Upper lobe of left lung (tissue), 6 donors: ENCODE results near the gene DDX24. TPM values are rescaled to one million over a fixed set of nuclear protein-coding genes. Genes with fewer than 3 reads are reported as not detected.

ENCODE experiments used
- ATAC-seq, 2 donors: fragments of 200-7000 bp; cut with Tn5 transposase; one replicate each; pipeline ENCODE4 v1.9.1; 2022; ENCODE audit warnings: mild to moderate bottlenecking in 2 of 2, moderate library complexity in 2 of 2; ENCODE audit not compliant: low FRiP score in 2 of 2
- DNase-seq, 2 donors: peaks; one replicate each; pipeline ENCODE4 v3.0.0-alpha.2; 2019 to 2020
- H3K27ac ChIP-seq, 4 donors: fragments of 200-600 bp; sonication (generic); one replicate each; pipeline ENCODE4 v1.5.1; 2016 to 2019
- H3K27me3 ChIP-seq, 4 donors: fragments of 200-600 bp; sonication (generic); one replicate each; pipeline ENCODE4 v1.5.1; 2017 to 2019
- H3K36me3 ChIP-seq, 4 donors: fragments of 200-600 bp; sonication (generic); one replicate each; pipeline ENCODE4 v1.5.1; 2016 to 2019
- H3K4me1 ChIP-seq, 4 donors: fragments of 200-600 bp; sonication (generic); one replicate each; pipeline ENCODE4 v1.5.1; 2018 to 2019
- H3K4me3 ChIP-seq, 4 donors: fragments of 200-600 bp; sonication (generic); one replicate each; pipeline ENCODE4 v1.5.1; 2017 to 2019; ENCODE audit warnings: mild to moderate bottlenecking in 2 of 4, moderate library complexity in 1 of 4
- H3K9me3 ChIP-seq, 4 donors: fragments of 200-600 bp; sonication (generic); one replicate each; pipeline ENCODE4 v1.5.1; 2018 to 2019
- CTCF ChIP-seq, 6 experiments: fragments of 450-650 bp in 4 of 6; fragments of 200-600 bp in 2 of 6; sonication (generic) in 2 of 6; IDR thresholded peaks; one replicate each; pipeline ENCODE4 v1.5.1; 2016 to 2019; ENCODE audit warnings: antibody characterized with exemption in 6 of 6
- EP300 ChIP-seq, 4 donors: sonication (generic); formaldehyde crosslinking; IDR thresholded peaks; one replicate each; pipeline ENCODE4 v1.5.1; 2017; ENCODE audit warnings: antibody characterized with exemption in 4 of 4, control low read depth in 2 of 4
- POLR2A ChIP-seq, 4 donors: fragments of 450-650 bp; IDR thresholded peaks; one replicate each; pipeline ENCODE4 v1.5.1; 2016 to 2017; ENCODE audit warnings: antibody characterized with exemption in 4 of 4, mild to moderate bottlenecking in 2 of 4
- POLR2AphosphoS5 ChIP-seq, 2 donors: sonication (generic); formaldehyde crosslinking; IDR thresholded peaks; one replicate each; pipeline ENCODE4 v1.5.1; 2017; ENCODE audit warnings: antibody characterized with exemption in 2 of 2
- WGBS, 2 donors: methylation state at CpG; one replicate each; pipeline ENCODE4 v1.1.5; 2017 to 2018; 5-methylcytosine and 5-hydroxymethylcytosine counted together
- total RNA-seq, 6 donors: library from RNA; depleted of rRNA in 4 of 6; stranded (reverse); fragments of >200 nt in 4 of 6; gene quantifications; one replicate each; pipeline versions ENCODE4 v1.1.0 to v1.2.1, GENCODE V29; 2016 to 2021
- donor health status: DM: no; HTN: no; CAD: no; lungs with moderate emphysema.
- donor health status: DM: no; HTN: yes; CAD: no; lungs with severe emphysema.

DDX24 gene
- total RNA-seq, 6 donors from 2014 or later = 124 to 189 (median 154) TPM

GRCh38 chr14:94047581-94047980 is 33.4 kb downstream of the DDX24 start:
- Histone ChIP-seq H3K27me3 (no peaks in the 10 kb centered on the region), H3K4me3 (no peak overlapping the region), H3K27ac (no peak overlapping the region), H3K36me3 (peaks cover 30 to 90% (median 82%) of the 10 kb centered on the region in 4 donors), H3K9me3 (no peaks in the 10 kb centered on the region), H3K4me1 (peaks cover 3 to 12% (median 5%) of the 10 kb centered on the region in 4 donors)
- ATAC-seq = no peak
- WGBS, 2 donors = 90 to 100% methylated on average over 2 to 3 of the region's 3 CpGs
- TF ChIP-seq POLR2A (IDR thresholded peaks at IDR 0.05) (no peak), EP300 (IDR thresholded peaks at IDR 0.05) (no peak), CTCF (IDR thresholded peaks at IDR 0.05) (no peak), POLR2AphosphoS5 (IDR thresholded peaks at IDR 0.05) (no peak)
- DNase-seq = no peak

GRCh38 chr14:94046696-94047250 is 34.2 kb downstream of the DDX24 start:
- DNase-seq (no peak), ATAC-seq (no peak)
- Histone ChIP-seq H3K4me1 (peaks cover 6 to 20% (median 9%) of the 10 kb centered on the region in 4 donors), H3K36me3 (peaks cover 28 to 82% (median 74%) of the 10 kb centered on the region in 4 donors), H3K27me3 (no peaks in the 10 kb centered on the region), H3K4me3 (no peak overlapping the region), H3K9me3 (no peaks in the 10 kb centered on the region), H3K27ac (no peak overlapping the region)
- WGBS, 2 donors = 80 to 89% methylated on average over 6 to 7 of the region's 7 CpGs
- TF ChIP-seq CTCF (IDR thresholded peaks at IDR 0.05) = no peak

GRCh38 chr14:94045563-94046345 is 35.2 kb downstream of the DDX24 start:
- H3K36me3 ChIP-seq = peaks cover 20 to 72% (median 64%) of the 10 kb centered on the region in 4 donors
- H3K27ac ChIP-seq = no peak overlapping the region
- ATAC-seq (no peak), DNase-seq (no peak)
- 92 to 94% methylated on average over 14 to 19 of the region's 19 CpGs for WGBS, 2 donors
- H3K4me1 ChIP-seq = peaks cover 6 to 20% (median 12%) of the 10 kb centered on the region in 4 donors
- no peak for TF ChIP-seq POLR2A (IDR thresholded peaks at IDR 0.05)
- no peak for TF ChIP-seq CTCF (IDR thresholded peaks at IDR 0.05)
- no peak for TF ChIP-seq POLR2AphosphoS5 (IDR thresholded peaks at IDR 0.05)
- no peak for TF ChIP-seq EP300 (IDR thresholded peaks at IDR 0.05)
- H3K27me3 ChIP-seq = no peaks in the 10 kb centered on the region
- H3K9me3 ChIP-seq = no peaks in the 10 kb centered on the region
- no peak overlapping the region for H3K4me3 ChIP-seq

- no peaks in the 10 kb centered on the region for H3K27me3 ChIP-seq
- no peaks in the 10 kb centered on the region for H3K9me3 ChIP-seq
- no peak overlapping the region for H3K4me3 ChIP-seq
- DNase-seq = no peak
- peaks cover 6 to 19% (median 12%) of the 10 kb centered on the region in 4 donors for H3K4me1 ChIP-seq
- WGBS, 2 donors = 90 to 91% methylated on average over 8 of the region's 8 CpGs
- peaks cover 14 to 66% (median 57%) of the 10 kb centered on the region in 4 donors for H3K36me3 ChIP-seq
- no peak overlapping the region for H3K27ac ChIP-seq
- TF ChIP-seq POLR2AphosphoS5 (IDR thresholded peaks at IDR 0.05) (no peak), EP300 (IDR thresholded peaks at IDR 0.05) (no peak), CTCF (IDR thresholded peaks at IDR 0.05) (no peak), POLR2A (IDR thresholded peaks at IDR 0.05) (no peak)
- ATAC-seq = no peak
Measured at GRCh38 chr14:94045101-94045500, 35.9 kb downstream of the DDX24 start.
